GM12878 (cell line): ENCODE data around the gene DHX40. TPM values are rescaled to one million over a fixed set of nuclear protein-coding genes. Genes with fewer than 3 reads are reported as not detected.

ENCODE experiments used
- BCL11A ChIP-seq: IDR thresholded peaks from 2 replicates; pipeline ENCODE4 v1.6.1; 2011; ENCODE audit warnings: low read depth, low read length
- CBFB ChIP-seq: IDR thresholded peaks from 2 replicates; pipeline ENCODE4 v1.6.1; 2016; ENCODE audit warnings: antibody characterized with exemption, low read depth
- CREM ChIP-seq: IDR thresholded peaks from 2 replicates; pipeline ENCODE4 v1.6.1; 2014; ENCODE audit warnings: antibody characterized with exemption, low read depth
- DPF2 ChIP-seq: fragments of 450-650 bp; IDR thresholded peaks from 2 replicates; pipeline ENCODE4 v1.6.1; 2017; ENCODE audit warnings: mild to moderate bottlenecking
- FOXK2 ChIP-seq: fragments of 450-650 bp; IDR thresholded peaks from 2 replicates; pipeline ENCODE4 v1.6.1; 2017; ENCODE audit warnings: mild to moderate bottlenecking, moderate library complexity
- IKZF2 ChIP-seq, 2 experiments: fragments of 450-650 bp; IDR thresholded peaks; 2 replicates each; pipeline ENCODE4 v1.6.1; 2017; ENCODE audit warnings: mild to moderate bottlenecking in 2 of 2, moderate library complexity in 2 of 2
- KLF5 ChIP-seq: fragments of 450-650 bp; IDR thresholded peaks from 2 replicates; pipeline ENCODE4 v1.6.1; 2014; ENCODE audit warnings: mild to moderate bottlenecking; ENCODE audit not compliant: partially characterized antibody
- MEF2A ChIP-seq: IDR thresholded peaks from 2 replicates; pipeline ENCODE4 v1.6.1; 2011; ENCODE audit warnings: low read depth, mild to moderate bottlenecking, low read length, moderate library complexity; ENCODE audit not compliant: insufficient read depth
- MYB ChIP-seq: fragments of 150-350 bp; IDR thresholded peaks from 2 replicates; pipeline ENCODE4 v1.6.1; 2014; ENCODE audit warnings: mild to moderate bottlenecking, low read depth, low read length, borderline replicate concordance
- NR2F1 ChIP-seq: fragments of 450-650 bp; conservative IDR thresholded peaks from 2 replicates; pipeline ENCODE4 v1.6.1; 2017; ENCODE audit warnings: mild to moderate bottlenecking
- RELA ChIP-seq: fragments of 450-650 bp; IDR thresholded peaks from 2 replicates; pipeline ENCODE4 v1.8.0; 2014; ENCODE audit warnings: borderline replicate concordance; ENCODE audit not compliant: partially characterized antibody
- REST ChIP-seq: IDR thresholded peaks from 2 replicates; pipeline ENCODE4 v1.6.1; 2012; ENCODE audit warnings: mild to moderate bottlenecking, low read depth, low read length
- SMC3 ChIP-seq: IDR thresholded peaks from 2 replicates; pipeline ENCODE4 v1.6.1; 2011; ENCODE audit warnings: low read length, improper control_type of control experiment, borderline replicate concordance
- SP1 ChIP-seq: IDR thresholded peaks from one replicate; pipeline ENCODE4 v1.6.1; 2011; ENCODE audit warnings: low read depth, low read length
- STAT1 ChIP-seq: fragments of 450-650 bp; conservative IDR thresholded peaks from 2 replicates; pipeline ENCODE4 v1.6.1; 2014; ENCODE audit warnings: antibody characterized with exemption, mild to moderate bottlenecking
- SUZ12 ChIP-seq: fragments of 200-600 bp; sonication (generic); IDR thresholded peaks from one replicate; pipeline ENCODE4 v1.6.1; 2018; ENCODE audit warnings: antibody characterized with exemption, mild to moderate bottlenecking; ENCODE audit not compliant: unreplicated experiment
- YBX1 ChIP-seq: fragments of 450-650 bp; IDR thresholded peaks from 2 replicates; pipeline ENCODE4 v1.6.1; 2016; ENCODE audit warnings: antibody characterized with exemption
- ZBTB4 ChIP-seq: fragments of 450-650 bp; formaldehyde crosslinking; IDR thresholded peaks from 2 replicates; pipeline ENCODE4 v1.4.0; 2022; ENCODE audit warnings: mild to moderate bottlenecking, moderate library complexity
- ZNF207 ChIP-seq: fragments of 450-650 bp; IDR thresholded peaks from 2 replicates; pipeline ENCODE4 v1.6.1; 2014; ENCODE audit warnings: antibody characterized with exemption, mild to moderate bottlenecking, borderline replicate concordance
- ZNF384 ChIP-seq: IDR thresholded peaks from 2 replicates; pipeline ENCODE4 v1.6.1; 2012; ENCODE audit warnings: low read depth, mild to moderate bottlenecking, low read length, improper control_type of control experiment, borderline replicate concordance
- ZNF687 ChIP-seq: fragments of 450-650 bp; IDR thresholded peaks from 2 replicates; pipeline ENCODE4 v1.6.1; 2017; ENCODE audit warnings: mild to moderate bottlenecking, moderate library complexity
- polyA plus RNA-seq, 11 experiments: library from polyadenylated mRNA; depleted of rRNA in 4 of 11; unstranded in 6 of 11; stranded (reverse) in 5 of 11; fragments of >200 nt; fragmentation: Nextera tagmentation in 4 of 11; fragmentation: Illumina TruSeq in 1 of 11; extraction: Ambion mirVana in 4 of 11; extraction: Trizol in 1 of 11; gene quantifications; 1 replicate in 1 of 11; 2 replicates in 10 of 11; pipeline versions ENCODE4 v1.2.1 to v1.2.3, GENCODE V29; 2011 to 2016; ENCODE audit warnings: inconsistent platforms in 2 of 11, missing spikeins in 2 of 11, low read depth in 1 of 11
- total RNA-seq, 4 experiments: library from RNA; depleted of rRNA in 3 of 4; stranded (reverse); fragments of >200 nt in 3 of 4; fragmentation: Illumina TruSeq in 1 of 4; extraction: Trizol in 1 of 4; gene quantifications; 2 replicates each; pipeline versions ENCODE4 v1.2.1 to v1.2.3, GENCODE V29; 2013 to 2021

DHX40 gene
- total and polyA plus RNA-seq, 10 of the 15 experiments (the other 5 are each of a cell fraction or from before 2014, with no cell fraction given): 4.8 to 29.2 (median 12.0) TPM

GRCh38 chr17:59620518-59621259, 55.3 kb downstream of the DHX40 start (continued):
- TF ChIP-seq REST (no peak), MEF2A (no peak), DPF2 (no peak), NR2F1 (0 out of 2 replicates have a peak, but pooled peaks have one; percentile 20), FOXK2 (no peak), BCL11A (no peak), MYB (no peak), KLF5 (no peak), SMC3 (no peak), SUZ12 (no peak), CBFB (0 out of 2 replicates have a peak, but pooled peaks have one; percentile 19), YBX1 (no peak), ZBTB4 (CRISPR knock-in tag) (no peak), ZNF207 (no peak), IKZF2 (IDR thresholded peaks at IDR 0.05) (peak; percentile 26 to 36; a peak in 3 of 4 replicates), CREM (no peak), SP1 (no peak), STAT1 (no peak), ZNF687 (no peak), RELA (no peak), ZNF384 (0 out of 2 replicates have a peak, but pooled peaks have one; percentile 14)
